Measurements from ENCODE around the gene LAMB3.

- TF ChIP-seq, protein P1, sequence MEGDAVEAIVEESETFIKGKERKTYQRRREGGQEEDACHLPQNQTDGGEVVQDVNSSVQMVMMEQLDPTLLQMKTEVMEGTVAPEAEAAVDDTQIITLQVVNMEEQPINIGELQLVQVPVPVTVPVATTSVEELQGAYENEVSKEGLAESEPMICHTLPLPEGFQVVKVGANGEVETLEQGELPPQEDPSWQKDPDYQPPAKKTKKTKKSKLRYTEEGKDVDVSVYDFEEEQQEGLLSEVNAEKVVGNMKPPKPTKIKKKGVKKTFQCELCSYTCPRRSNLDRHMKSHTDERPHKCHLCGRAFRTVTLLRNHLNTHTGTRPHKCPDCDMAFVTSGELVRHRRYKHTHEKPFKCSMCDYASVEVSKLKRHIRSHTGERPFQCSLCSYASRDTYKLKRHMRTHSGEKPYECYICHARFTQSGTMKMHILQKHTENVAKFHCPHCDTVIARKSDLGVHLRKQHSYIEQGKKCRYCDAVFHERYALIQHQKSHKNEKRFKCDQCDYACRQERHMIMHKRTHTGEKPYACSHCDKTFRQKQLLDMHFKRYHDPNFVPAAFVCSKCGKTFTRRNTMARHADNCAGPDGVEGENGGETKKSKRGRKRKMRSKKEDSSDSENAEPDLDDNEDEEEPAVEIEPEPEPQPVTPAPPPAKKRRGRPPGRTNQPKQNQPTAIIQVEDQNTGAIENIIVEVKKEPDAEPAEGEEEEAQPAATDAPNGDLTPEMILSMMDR (IDR thresholded peaks at IDR 0.05; ENCODE audit: poor library complexity, severe bottlenecking), result no peak
- no peak for TF ChIP-seq POLR2AphosphoS5 (IDR thresholded peaks at IDR 0.05)
- no peak for TF ChIP-seq EP300 (conservative IDR thresholded peaks at IDR 0.05; ENCODE audit: poor library complexity, severe bottlenecking)
- TF ChIP-seq TAF1 (IDR thresholded peaks at IDR 0.05; ENCODE audit: low read depth), result no peak
- no peak for TF ChIP-seq EZH2 (IDR thresholded peaks at IDR 0.05; ENCODE audit: borderline replicate concordance, insufficient read depth, low read length, poor library complexity, severe bottlenecking)
- TF ChIP-seq, protein P2, sequence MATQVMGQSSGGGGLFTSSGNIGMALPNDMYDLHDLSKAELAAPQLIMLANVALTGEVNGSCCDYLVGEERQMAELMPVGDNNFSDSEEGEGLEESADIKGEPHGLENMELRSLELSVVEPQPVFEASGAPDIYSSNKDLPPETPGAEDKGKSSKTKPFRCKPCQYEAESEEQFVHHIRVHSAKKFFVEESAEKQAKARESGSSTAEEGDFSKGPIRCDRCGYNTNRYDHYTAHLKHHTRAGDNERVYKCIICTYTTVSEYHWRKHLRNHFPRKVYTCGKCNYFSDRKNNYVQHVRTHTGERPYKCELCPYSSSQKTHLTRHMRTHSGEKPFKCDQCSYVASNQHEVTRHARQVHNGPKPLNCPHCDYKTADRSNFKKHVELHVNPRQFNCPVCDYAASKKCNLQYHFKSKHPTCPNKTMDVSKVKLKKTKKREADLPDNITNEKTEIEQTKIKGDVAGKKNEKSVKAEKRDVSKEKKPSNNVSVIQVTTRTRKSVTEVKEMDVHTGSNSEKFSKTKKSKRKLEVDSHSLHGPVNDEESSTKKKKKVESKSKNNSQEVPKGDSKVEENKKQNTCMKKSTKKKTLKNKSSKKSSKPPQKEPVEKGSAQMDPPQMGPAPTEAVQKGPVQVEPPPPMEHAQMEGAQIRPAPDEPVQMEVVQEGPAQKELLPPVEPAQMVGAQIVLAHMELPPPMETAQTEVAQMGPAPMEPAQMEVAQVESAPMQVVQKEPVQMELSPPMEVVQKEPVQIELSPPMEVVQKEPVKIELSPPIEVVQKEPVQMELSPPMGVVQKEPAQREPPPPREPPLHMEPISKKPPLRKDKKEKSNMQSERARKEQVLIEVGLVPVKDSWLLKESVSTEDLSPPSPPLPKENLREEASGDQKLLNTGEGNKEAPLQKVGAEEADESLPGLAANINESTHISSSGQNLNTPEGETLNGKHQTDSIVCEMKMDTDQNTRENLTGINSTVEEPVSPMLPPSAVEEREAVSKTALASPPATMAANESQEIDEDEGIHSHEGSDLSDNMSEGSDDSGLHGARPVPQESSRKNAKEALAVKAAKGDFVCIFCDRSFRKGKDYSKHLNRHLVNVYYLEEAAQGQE (IDR thresholded peaks at IDR 0.05; ENCODE audit: borderline replicate concordance), result no peak
- no peak for TF ChIP-seq RAD21 (conservative IDR thresholded peaks at IDR 0.05)
Measured at GRCh38 chr1:209618756-209619420, 33.3 kb downstream of the LAMB3 start.
